ENCODE measurements around the gene PCDHGC3.

PCDHGC3 gene

GRCh38 chr5:141477044-141477575, 1.3 kb downstream of the PCDHGC3 start:
- TF ChIP-seq CTCF (IDR thresholded peaks at IDR 0.05; ENCODE audit: low read depth, low read length, missing control alignments) = no peak
- peak overlapping the region; percentile 74 for H3K4me3 ChIP-seq (ENCODE audit: low read depth, low read length)
- DNase-seq (ENCODE audit: low read depth) = no peak

GRCh38 chr5:141477815-141478214, 2.0 kb downstream of the PCDHGC3 start:
- DNase-seq (ENCODE audit: low read depth) = no peak
- no peak for TF ChIP-seq CTCF (IDR thresholded peaks at IDR 0.05; ENCODE audit: low read depth, low read length, missing control alignments)
- no peak overlapping the region; the same call in 1 of the 2 replicates for H3K4me3 ChIP-seq (ENCODE audit: low read depth, low read length)

- peak overlapping the region; percentile 8 for H3K4me3 ChIP-seq (ENCODE audit: low read depth, low read length)
- no peak for DNase-seq (ENCODE audit: low read depth)
- TF ChIP-seq CTCF (IDR thresholded peaks at IDR 0.05; ENCODE audit: low read depth, low read length, missing control alignments) = peak; percentile 56
Measured at GRCh38 chr5:141478321-141478945, 2.7 kb downstream of the PCDHGC3 start.

- no peak for DNase-seq (ENCODE audit: low read depth)
- no peak for TF ChIP-seq CTCF (IDR thresholded peaks at IDR 0.05; ENCODE audit: low read depth, low read length, missing control alignments)
- H3K4me3 ChIP-seq (ENCODE audit: low read depth, low read length) = no peak overlapping the region
Measured at GRCh38 chr5:141479776-141480175, 4.0 kb downstream of the PCDHGC3 start.

- TF ChIP-seq CTCF (IDR thresholded peaks at IDR 0.05; ENCODE audit: low read depth, low read length, missing control alignments) = no peak
- no peak overlapping the region for H3K4me3 ChIP-seq (ENCODE audit: low read depth, low read length)
- no peak for DNase-seq (ENCODE audit: low read depth)
Measured at GRCh38 chr5:141483902-141484301, 8.1 kb downstream of the PCDHGC3 start.

- no peak overlapping the region for H3K4me3 ChIP-seq (ENCODE audit: low read depth, low read length)
- no peak for TF ChIP-seq CTCF (IDR thresholded peaks at IDR 0.05; ENCODE audit: low read depth, low read length, missing control alignments)
- no peak for DNase-seq (ENCODE audit: low read depth)
Measured at GRCh38 chr5:141484310-141484640, 8.5 kb downstream of the PCDHGC3 start.
